BE2C (cell line): ENCODE measurements around the gene LHX6.

Experiments used
- DNase-seq: peaks from one replicate; pipeline ENCODE4 v3.0.0-alpha.2; 2020
- H3K27me3 ChIP-seq: fragments of 250-450 bp; sonication (Bioruptor Pico); 2 replicates; pipeline ENCODE4 v1.5.1; 2020; ENCODE audit warnings: mild to moderate bottlenecking
- H3K36me3 ChIP-seq: fragments of 250-450 bp; sonication (Bioruptor Pico); 2 replicates; pipeline ENCODE4 v1.5.1; 2020; ENCODE audit warnings: mild to moderate bottlenecking
- H3K4me1 ChIP-seq: fragments of 250-450 bp; sonication (Bioruptor Pico); 2 replicates; pipeline ENCODE4 v1.5.1; 2020
- H3K4me3 ChIP-seq: 2 replicates; pipeline ENCODE4 v1.5.1; 2011; ENCODE audit warnings: low read depth, low read length
- H3K9me3 ChIP-seq: fragments of 250-450 bp; sonication (Bioruptor Pico); 2 replicates; pipeline ENCODE4 v1.5.1; 2020
- TF ChIP-seq, protein P1 (sequence below): IDR thresholded peaks from 2 replicates; pipeline ENCODE4 v1.5.1; 2012; ENCODE audit warnings: mild to moderate bottlenecking, low read depth, low read length

LHX6 gene

DNA sequence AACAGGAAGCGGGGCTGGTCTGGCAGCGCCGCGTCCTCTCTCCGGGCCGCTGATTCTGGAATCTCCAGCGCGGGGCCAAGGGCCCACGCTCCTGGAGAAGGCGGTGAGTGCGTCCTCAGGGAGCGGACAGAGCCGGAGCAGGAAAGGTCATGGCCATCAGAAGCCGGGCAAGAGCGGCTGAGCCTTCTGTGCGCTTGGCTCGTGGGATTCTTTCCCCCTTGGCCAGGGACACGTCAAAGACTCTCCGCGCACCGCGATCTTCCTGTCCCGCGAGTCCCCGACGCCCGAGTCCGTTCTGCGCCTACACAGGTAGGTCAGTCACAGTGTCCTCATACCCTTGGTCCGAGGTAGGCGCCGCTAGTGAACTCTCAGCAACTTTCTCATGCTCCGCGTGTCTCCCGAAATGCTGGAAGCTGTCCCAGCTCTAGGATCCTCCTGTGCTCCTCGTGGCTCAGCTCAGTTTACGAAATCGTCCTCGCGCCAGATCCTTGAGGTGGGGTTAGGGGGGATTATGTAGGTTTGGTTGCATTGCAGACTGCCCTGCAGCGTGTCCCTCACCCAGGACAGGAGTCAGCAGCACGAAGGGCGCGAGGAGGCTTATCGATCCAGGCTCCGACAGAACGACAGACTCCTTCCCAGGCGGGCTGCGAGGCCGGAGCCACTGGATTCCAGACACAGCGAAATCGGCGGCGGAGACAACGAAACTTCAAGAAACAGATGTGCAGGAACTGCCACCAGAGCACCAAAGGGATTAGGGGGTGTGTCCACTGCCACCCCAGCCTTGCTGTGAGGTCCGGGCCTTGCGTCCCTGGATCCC is 8.7 kb downstream of the LHX6 start:
- TF ChIP-seq, protein P1, sequence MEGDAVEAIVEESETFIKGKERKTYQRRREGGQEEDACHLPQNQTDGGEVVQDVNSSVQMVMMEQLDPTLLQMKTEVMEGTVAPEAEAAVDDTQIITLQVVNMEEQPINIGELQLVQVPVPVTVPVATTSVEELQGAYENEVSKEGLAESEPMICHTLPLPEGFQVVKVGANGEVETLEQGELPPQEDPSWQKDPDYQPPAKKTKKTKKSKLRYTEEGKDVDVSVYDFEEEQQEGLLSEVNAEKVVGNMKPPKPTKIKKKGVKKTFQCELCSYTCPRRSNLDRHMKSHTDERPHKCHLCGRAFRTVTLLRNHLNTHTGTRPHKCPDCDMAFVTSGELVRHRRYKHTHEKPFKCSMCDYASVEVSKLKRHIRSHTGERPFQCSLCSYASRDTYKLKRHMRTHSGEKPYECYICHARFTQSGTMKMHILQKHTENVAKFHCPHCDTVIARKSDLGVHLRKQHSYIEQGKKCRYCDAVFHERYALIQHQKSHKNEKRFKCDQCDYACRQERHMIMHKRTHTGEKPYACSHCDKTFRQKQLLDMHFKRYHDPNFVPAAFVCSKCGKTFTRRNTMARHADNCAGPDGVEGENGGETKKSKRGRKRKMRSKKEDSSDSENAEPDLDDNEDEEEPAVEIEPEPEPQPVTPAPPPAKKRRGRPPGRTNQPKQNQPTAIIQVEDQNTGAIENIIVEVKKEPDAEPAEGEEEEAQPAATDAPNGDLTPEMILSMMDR, result no peak
- Histone ChIP-seq H3K9me3 (no peaks in the 10 kb centered on the region), H3K36me3 (no peaks in the 10 kb centered on the region), H3K4me3 (no peak overlapping the region), H3K27me3 (peaks cover 100% of the 10 kb centered on the region), H3K4me1 (no peaks in the 10 kb centered on the region)
- no peak for DNase-seq

DNA sequence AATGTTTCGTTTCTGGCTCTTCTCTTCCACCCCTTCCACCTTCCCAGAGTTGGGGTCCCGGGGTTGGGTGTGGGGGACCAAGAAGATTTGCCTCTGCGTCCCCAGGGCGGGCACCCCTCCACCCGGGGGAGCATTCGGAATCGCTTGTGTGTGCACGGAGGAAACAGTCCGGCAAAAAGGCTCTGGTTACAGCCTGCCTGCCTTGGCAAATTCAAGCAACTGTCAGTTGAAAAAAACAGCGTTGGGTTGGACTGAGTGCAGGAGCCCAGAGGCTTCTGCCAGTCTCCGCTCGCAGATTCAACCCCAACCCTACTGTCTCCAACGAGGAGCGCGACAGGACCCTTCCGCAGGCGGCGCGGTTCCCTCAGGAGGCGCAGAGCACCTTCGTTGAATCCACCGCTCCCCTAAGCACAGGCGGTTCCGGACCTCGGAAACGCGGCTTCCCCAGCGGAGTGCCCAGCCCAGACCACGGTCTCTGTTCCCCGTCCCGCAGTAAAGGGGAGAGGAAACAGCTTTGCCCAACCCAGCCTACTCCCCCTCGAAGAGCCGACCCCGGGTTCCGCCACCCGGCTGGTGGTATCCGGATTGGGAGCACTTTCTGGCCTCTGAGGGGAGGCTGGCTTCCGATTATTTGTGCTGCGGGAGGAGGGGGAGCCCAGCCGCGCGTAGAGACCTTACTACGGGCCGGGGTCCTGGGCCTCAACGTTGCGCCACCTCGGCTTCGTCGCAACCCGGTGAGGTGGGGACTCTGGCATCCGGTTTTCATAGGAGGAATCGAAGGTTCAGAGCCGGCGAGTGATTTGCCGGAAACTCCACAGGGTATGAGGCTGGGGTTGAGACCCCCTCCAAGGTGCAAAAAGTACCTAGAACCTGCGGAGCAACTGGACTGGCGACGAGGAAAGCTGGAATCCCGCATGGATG is 9.6 kb downstream of the LHX6 start:
- no peaks in the 10 kb centered on the region for H3K36me3 ChIP-seq
- DNase-seq, result no peak
- peaks cover 100% of the 10 kb centered on the region for H3K27me3 ChIP-seq
- no peaks in the 10 kb centered on the region for H3K9me3 ChIP-seq
- TF ChIP-seq, protein P1, result no peak
- no peak overlapping the region for H3K4me3 ChIP-seq
- no peaks in the 10 kb centered on the region; the same call in 1 of the 2 replicates for H3K4me1 ChIP-seq

DNA sequence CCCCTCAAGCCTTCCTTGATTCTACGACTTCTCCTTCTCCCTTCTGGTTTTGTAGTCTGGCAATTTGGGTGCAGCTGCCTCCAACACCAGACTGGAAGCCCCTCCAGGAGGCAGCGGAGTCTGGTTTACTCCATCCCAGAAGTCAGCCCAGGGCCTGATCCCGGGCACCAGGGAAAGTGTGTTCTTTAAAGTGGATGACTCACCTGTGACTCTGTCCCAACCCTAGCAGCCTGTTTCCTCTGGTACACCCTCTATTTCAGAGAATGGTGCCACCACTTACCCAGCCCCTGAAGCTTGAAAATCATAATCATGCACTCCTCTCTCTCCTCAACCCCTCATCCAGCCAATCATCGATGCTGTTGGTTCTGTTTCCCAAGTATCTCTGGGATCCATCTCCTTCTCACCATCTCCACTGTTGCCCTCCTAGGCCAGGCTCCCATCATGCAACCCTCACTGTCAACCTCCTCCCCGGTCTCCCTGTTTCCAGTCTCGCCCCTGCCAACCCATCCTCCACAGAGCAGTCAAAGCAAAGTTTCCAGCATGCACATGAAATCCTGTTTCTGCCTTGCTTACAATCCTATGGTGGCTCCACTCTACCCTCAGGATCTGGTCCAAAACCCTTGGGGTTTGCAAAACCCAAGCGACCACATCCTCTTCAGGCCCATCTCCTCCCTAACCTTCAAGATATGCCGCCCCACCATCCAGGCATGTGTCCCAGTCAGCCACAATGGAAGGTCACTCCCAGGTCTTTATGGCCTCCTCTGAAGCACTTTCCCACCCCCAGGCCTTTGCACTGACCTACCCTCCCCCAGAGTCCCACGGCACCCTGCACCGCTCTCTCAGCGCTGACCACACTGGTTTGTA is 10.5 kb downstream of the LHX6 start:
- DNase-seq, result no peak
- H3K4me3 ChIP-seq, result no peak overlapping the region
- TF ChIP-seq, protein P1, result no peak
- peaks cover 3% of the 10 kb centered on the region for H3K4me1 ChIP-seq
- H3K36me3 ChIP-seq, result no peaks in the 10 kb centered on the region
- peaks cover 4% of the 10 kb centered on the region for H3K9me3 ChIP-seq
- peaks cover 97% of the 10 kb centered on the region for H3K27me3 ChIP-seq

GRCh38 chr9:122217640-122218039 is 11.1 kb downstream of the LHX6 start:
- Histone ChIP-seq H3K27me3 (peaks cover 97% of the 10 kb centered on the region), H3K4me3 (no peak overlapping the region), H3K9me3 (peaks cover 6% of the 10 kb centered on the region), H3K4me1 (peaks cover 3% of the 10 kb centered on the region), H3K36me3 (no peaks in the 10 kb centered on the region)
- TF ChIP-seq, protein P1, result no peak
- no peak for DNase-seq

DNA sequence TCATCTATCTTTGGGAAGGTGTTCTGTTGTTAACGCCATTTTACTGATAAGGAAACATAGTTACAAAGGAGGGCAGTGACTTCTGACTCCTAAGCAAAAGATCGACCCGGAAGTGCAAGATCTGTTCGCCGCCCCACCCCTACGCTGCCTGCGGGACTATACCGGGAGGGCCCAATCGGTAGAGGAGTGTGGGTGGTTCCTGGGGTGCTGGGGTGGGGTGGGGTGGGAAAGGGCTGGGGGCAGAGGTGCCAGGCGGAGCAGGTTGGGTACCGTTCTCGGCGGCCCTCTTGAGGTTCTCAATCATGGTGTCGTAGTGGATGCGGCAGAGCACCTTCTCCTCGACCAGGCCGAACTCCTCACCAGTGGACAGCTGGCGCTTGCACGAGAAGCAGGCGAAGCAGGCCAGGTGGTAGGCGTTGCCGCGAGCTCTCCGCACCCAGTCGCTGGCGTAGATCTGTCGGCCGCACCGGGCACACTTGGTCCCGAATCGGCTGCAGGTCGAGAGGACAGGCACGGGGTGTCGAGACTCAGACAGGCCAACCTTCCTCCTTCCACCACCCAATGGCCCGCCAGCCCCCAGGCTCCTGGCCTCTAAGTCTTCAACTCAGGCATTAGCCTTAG is 11.8 kb downstream of the LHX6 start:
- H3K4me1 ChIP-seq, result peaks cover 3% of the 10 kb centered on the region

More for the DNA sequence above, 11.8 kb downstream of the LHX6 start:
- TF ChIP-seq, protein P1, result no peak
- no peak for DNase-seq
- H3K36me3 ChIP-seq, result no peaks in the 10 kb centered on the region
- H3K9me3 ChIP-seq, result peaks cover 6% of the 10 kb centered on the region
- H3K27me3 ChIP-seq, result peaks cover 97% of the 10 kb centered on the region
- no peak overlapping the region for H3K4me3 ChIP-seq
